ENCODE results near the gene PNCK. TPM values are rescaled to one million over a fixed set of nuclear protein-coding genes. Genes with fewer than 3 reads are reported as not detected.

PNCK gene
- total and polyA plus RNA-seq, 10 of the 15 experiments (the other 5 are each of a cell fraction or from before 2014, with no cell fraction given) = 0.21 to 0.67 (median 0.54) TPM; not detected in 7

- in situ Hi-C loops (cut with MboI) = no loop called here
- Histone ChIP-seq H3K4me1 (ENCODE audit: control insufficient read depth, insufficient read depth, low read length) (no peaks in the 10 kb centered on the region), H3K27me3 (replicated peaks in 1 of 2; ENCODE audit: control insufficient read depth in 2 of 2, insufficient read depth in 2 of 2, low read length in 1 of 2) (peaks cover 1 to 2% of the 10 kb centered on the region in 2 experiments; a peak in 2 of 4 replicates), H3K9me3 (replicated peaks; ENCODE audit: control insufficient read depth, insufficient read depth, low read length) (no peaks in the 10 kb centered on the region; the same call in 2 of the 3 replicates), H3K79me2 (ENCODE audit: control insufficient read depth, insufficient read depth, low read length) (no peaks in the 10 kb centered on the region), H3K36me3 (ENCODE audit: control insufficient read depth in 2 of 2, insufficient read depth in 2 of 2, low read length in 1 of 2) (no peaks in the 10 kb centered on the region), H3K27ac (ENCODE audit: control insufficient read depth, insufficient read depth) (no peak overlapping the region), H3K4me3 (no peak overlapping the region), H3K9ac (ENCODE audit: control insufficient read depth, insufficient read depth, low read length) (no peak overlapping the region), H4K20me1 (ENCODE audit: control insufficient read depth, insufficient read depth) (no peaks in the 10 kb centered on the region), H3K4me2 (ENCODE audit: control insufficient read depth, insufficient read depth) (no peak overlapping the region), H2AFZ (ENCODE audit: control insufficient read depth, low read depth, low read length) (no peak overlapping the region)
- ATAC-seq (no peak), DNase-seq (ENCODE audit: low read depth, low spot score) (no peak), FAIRE-seq (no peak)
- ChIA-PET SMC1A (ENCODE audit: uncharacterized antibody, unreplicated experiment) (no interaction called here), RAD21 (ENCODE audit: unreplicated experiment) (no interaction called here), POLR2A (no interaction called here), CTCF (no interaction called here)
- intact Hi-C loops (cut with micrococcal nuclease; ENCODE audit: unreplicated experiment) = no loop called here
- no TSS peak for BruUV-seq (replicated peaks)
- WGBS (ENCODE audit: insufficient coverage, insufficient replicate concordance, low lambda C conversion rate, missing lambda C conversion rate) = 35% methylated on average over 19 of the region's 20 CpGs
- no peak for TF ChIP-seq ZNF24 (IDR thresholded peaks at IDR 0.05)
- TF ChIP-seq POLR2AphosphoS2 (IDR thresholded peaks at IDR 0.05; ENCODE audit: low read depth, low read length) = no peak
- no peak for TF ChIP-seq POU2F2 (IDR thresholded peaks at IDR 0.05; ENCODE audit: borderline replicate concordance, low read depth, low read length)
- no peak for TF ChIP-seq JUNB (IDR thresholded peaks at IDR 0.05)
- TF ChIP-seq USF1 (IDR thresholded peaks at IDR 0.05; ENCODE audit: borderline replicate concordance, extremely low read length, insufficient read depth, low read depth, low read length) = no peak
- TF ChIP-seq ZNF274 (IDR thresholded peaks at IDR 0.05; ENCODE audit: insufficient read depth, insufficient read length) = no peak
- TF ChIP-seq PML (IDR thresholded peaks at IDR 0.05; ENCODE audit: low read length) = no peak
- TF ChIP-seq NR2C1 (IDR thresholded peaks at IDR 0.05) = no peak
- no peak for TF ChIP-seq NR2F1 (conservative IDR thresholded peaks at IDR 0.05)
- TF ChIP-seq ETV6 (conservative IDR thresholded peaks at IDR 0.05 in 1 of 2, IDR thresholded peaks at IDR 0.05 in 1 of 2; ENCODE audit: borderline replicate concordance in 1 of 2, low read depth in 1 of 2) = no peak
- no peak for TF ChIP-seq BHLHE40 (IDR thresholded peaks at IDR 0.05; ENCODE audit: borderline replicate concordance in 1 of 2, low read depth in 2 of 2, low read length in 1 of 2)
- TF ChIP-seq, protein P1, sequence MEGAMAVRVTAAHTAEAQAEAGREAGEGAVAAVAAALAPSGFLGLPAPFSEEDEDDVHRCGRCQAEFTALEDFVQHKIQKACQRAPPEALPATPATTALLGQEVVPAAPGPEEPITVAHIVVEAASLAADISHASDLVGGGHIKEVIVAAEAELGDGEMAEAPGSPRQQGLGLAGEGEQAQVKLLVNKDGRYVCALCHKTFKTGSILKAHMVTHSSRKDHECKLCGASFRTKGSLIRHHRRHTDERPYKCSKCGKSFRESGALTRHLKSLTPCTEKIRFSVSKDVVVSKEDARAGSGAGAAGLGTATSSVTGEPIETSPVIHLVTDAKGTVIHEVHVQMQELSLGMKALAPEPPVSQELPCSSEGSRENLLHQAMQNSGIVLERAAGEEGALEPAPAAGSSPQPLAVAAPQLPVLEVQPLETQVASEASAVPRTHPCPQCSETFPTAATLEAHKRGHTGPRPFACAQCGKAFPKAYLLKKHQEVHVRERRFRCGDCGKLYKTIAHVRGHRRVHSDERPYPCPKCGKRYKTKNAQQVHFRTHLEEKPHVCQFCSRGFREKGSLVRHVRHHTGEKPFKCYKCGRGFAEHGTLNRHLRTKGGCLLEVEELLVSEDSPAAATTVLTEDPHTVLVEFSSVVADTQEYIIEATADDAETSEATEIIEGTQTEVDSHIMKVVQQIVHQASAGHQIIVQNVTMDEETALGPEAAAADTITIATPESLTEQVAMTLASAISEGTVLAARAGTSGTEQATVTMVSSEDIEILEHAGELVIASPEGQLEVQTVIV (IDR thresholded peaks at IDR 0.05; ENCODE audit: borderline replicate concordance, partially characterized antibody) = no peak
- TF ChIP-seq PAX8 (IDR thresholded peaks at IDR 0.05) = no peak
These were observed 35.0 kb downstream of the PNCK start for GRCh38 chrX:153638436-153639176.
